Sigmoid colon (tissue), 7 donors: ENCODE results near the gene SELENOS. TPM values are rescaled to one million over a fixed set of nuclear protein-coding genes. Genes with fewer than 3 reads are reported as not detected.

Experiments
- DNase-seq: peaks from one replicate; pipeline ENCODE4 v3.0.0-alpha.2; 2019
- H3K27ac ChIP-seq, 4 donors: fragments of 200-600 bp; sonication (generic); one replicate each; pipeline ENCODE4 v1.5.1; 2016 to 2019; ENCODE audit warnings: mild to moderate bottlenecking in 1 of 4
- H3K27me3 ChIP-seq, 3 donors: fragments of 200-600 bp; sonication (generic); one replicate each; pipeline ENCODE4 v1.5.1; 2019; ENCODE audit warnings: mild to moderate bottlenecking in 1 of 3
- H3K36me3 ChIP-seq, 4 donors: fragments of 200-600 bp; sonication (generic); one replicate each; pipeline ENCODE4 v1.5.1; 2016 to 2019
- H3K4me1 ChIP-seq, 4 donors: fragments of 200-600 bp; sonication (generic); one replicate each; pipeline ENCODE4 v1.5.1; 2017 to 2019
- H3K4me3 ChIP-seq, 4 donors: fragments of 200-600 bp; sonication (generic); one replicate each; pipeline ENCODE4 v1.5.1; 2017 to 2019; ENCODE audit warnings: mild to moderate bottlenecking in 2 of 4, moderate library complexity in 1 of 4
- H3K9me3 ChIP-seq, 4 donors: fragments of 200-600 bp in 3 of 4; sonication (generic) in 3 of 4; one replicate each; pipeline versions ENCODE4 v1.5.1 to v1.6.1; 2013 to 2019
- EP300 ChIP-seq, 4 donors: sonication (generic); formaldehyde crosslinking; IDR thresholded peaks; one replicate each; pipeline ENCODE4 v1.6.1; 2017; ENCODE audit warnings: antibody characterized with exemption in 4 of 4
- POLR2A ChIP-seq, 2 donors: fragments of 450-650 bp; IDR thresholded peaks; one replicate each; pipeline ENCODE4 v1.6.1; 2016; ENCODE audit warnings: antibody characterized with exemption in 2 of 2, mild to moderate bottlenecking in 2 of 2, moderate library complexity in 2 of 2
- POLR2AphosphoS5 ChIP-seq, 4 donors: sonication (generic); formaldehyde crosslinking; IDR thresholded peaks; one replicate each; pipeline ENCODE4 v1.6.1; 2017; ENCODE audit warnings: antibody characterized with exemption in 4 of 4
- WGBS, 2 donors: extraction: QIAGEN DNeasy Blood & Tissue Kit; methylation state at CpG; one replicate each; pipeline ENCODE4 v1.1.7; 2013; 5-methylcytosine and 5-hydroxymethylcytosine counted together
- intact Hi-C: fragments of 100-400 bp; cut with DNase I; formaldehyde crosslinking; loops from one replicate; pipeline ENCODE4 v1.15.1; 2023
- polyA plus RNA-seq, 3 donors: library from polyadenylated mRNA; stranded (reverse); fragments of 200-250 nt; gene quantifications; one replicate each; pipeline ENCODE4 v1.2.3, GENCODE V29; 2013
- total RNA-seq, 4 donors: library from RNA; depleted of rRNA; stranded (reverse); fragments of >200 nt; gene quantifications; one replicate each; pipeline ENCODE4 v1.1.0, GENCODE V29; 2016
- TF ChIP-seq, protein P1 (sequence below), 4 experiments: fragments of 450-650 bp in 3 of 4; fragments of 200-600 bp in 1 of 4; IDR thresholded peaks; one replicate each; pipeline ENCODE4 v1.5.1; 2016 to 2019; ENCODE audit warnings: antibody characterized with exemption in 4 of 4, mild to moderate bottlenecking in 3 of 4, moderate library complexity in 2 of 4
- donor health status: healthy with polysubstance abuse.
- donor health status: Bipolar disorder and iron deficiency.
- donor health status: healthy.

SELENOS gene
- total and polyA plus RNA-seq, 7 donors, result 39.3 to 127 (median 55.9) TPM

DNA sequence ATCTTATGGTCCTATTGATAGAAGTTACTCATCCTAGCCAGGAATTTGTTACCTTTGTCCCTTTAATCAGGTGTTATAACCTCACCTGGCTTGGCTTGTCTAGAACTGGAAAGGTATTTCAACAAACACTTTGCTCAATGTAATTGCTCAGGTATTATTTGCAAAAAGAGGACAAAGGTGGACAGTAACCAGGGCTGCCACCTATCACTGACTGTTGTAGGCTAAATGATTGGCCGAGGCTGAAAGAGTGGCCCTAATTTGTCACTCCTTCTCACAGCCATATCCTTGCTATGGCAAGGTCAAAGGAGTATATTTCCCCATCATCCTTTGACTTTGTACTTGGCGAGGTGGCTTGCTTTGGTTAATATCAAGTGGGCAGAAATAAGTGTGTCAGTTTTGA is 2.7 kb upstream of the SELENOS start:
- Histone ChIP-seq H3K36me3 (peaks cover 4 to 67% (median 32%) of the 10 kb centered on the region in 4 donors), H3K4me3 (no peak overlapping the region), H3K9me3 (no peaks in the 10 kb centered on the region), H3K27ac (no peak overlapping the region), H3K4me1 (peaks cover 0 to 22% (median 21%) of the 10 kb centered on the region in 4 donors), H3K27me3 (no peaks in the 10 kb centered on the region)
- DNase-seq, result no peak
- intact Hi-C loops, result no loop called here
- TF ChIP-seq EP300 (IDR thresholded peaks at IDR 0.05) (no peak), POLR2A (IDR thresholded peaks at IDR 0.05) (no peak), POLR2AphosphoS5 (IDR thresholded peaks at IDR 0.05) (no peak)
- TF ChIP-seq, protein P1, sequence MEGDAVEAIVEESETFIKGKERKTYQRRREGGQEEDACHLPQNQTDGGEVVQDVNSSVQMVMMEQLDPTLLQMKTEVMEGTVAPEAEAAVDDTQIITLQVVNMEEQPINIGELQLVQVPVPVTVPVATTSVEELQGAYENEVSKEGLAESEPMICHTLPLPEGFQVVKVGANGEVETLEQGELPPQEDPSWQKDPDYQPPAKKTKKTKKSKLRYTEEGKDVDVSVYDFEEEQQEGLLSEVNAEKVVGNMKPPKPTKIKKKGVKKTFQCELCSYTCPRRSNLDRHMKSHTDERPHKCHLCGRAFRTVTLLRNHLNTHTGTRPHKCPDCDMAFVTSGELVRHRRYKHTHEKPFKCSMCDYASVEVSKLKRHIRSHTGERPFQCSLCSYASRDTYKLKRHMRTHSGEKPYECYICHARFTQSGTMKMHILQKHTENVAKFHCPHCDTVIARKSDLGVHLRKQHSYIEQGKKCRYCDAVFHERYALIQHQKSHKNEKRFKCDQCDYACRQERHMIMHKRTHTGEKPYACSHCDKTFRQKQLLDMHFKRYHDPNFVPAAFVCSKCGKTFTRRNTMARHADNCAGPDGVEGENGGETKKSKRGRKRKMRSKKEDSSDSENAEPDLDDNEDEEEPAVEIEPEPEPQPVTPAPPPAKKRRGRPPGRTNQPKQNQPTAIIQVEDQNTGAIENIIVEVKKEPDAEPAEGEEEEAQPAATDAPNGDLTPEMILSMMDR (IDR thresholded peaks at IDR 0.05), result no peak
- WGBS, 2 donors, result 34 to 82% methylated on average over 2 of the region's 2 CpGs

DNA sequence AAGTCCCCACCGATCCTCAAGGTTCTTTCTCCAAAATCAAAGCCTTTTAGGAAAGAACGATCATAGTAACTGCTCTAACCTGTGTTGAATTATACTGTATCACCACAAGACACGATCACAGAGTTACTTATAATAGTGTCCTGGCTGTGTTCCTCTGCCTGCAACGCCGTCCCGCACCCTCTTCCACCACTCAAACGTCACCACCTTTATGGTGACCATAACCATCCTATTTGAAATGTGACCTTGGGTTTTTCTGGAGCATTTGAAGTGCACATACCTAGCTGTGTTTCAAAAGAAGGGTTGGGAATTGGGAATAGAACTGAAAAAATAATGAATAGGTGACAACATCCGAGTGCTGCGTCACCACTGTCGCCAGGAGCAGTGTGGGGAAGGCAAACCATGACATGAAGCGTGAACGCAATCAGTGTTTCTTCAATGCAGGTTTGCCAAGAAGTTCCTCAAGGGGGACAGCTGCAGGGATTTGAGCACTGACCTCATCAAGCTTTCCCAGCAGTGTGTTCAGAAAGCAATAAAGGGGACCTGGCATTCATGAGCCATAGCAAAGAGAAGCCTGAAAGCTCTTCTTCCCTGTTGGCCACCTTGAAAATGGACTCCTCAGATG is 769 bp upstream of the SELENOS start:
- peaks cover 0 to 22% (median 21%) of the 10 kb centered on the region in 4 donors for H3K4me1 ChIP-seq
- no peak for DNase-seq
- TF ChIP-seq, protein P1 (IDR thresholded peaks at IDR 0.05), result no peak
- TF ChIP-seq POLR2AphosphoS5 (IDR thresholded peaks at IDR 0.05) (no peak), EP300 (IDR thresholded peaks at IDR 0.05) (no peak), POLR2A (IDR thresholded peaks at IDR 0.05) (no peak)
- no peaks in the 10 kb centered on the region for H3K27me3 ChIP-seq
- H3K9me3 ChIP-seq, result no peaks in the 10 kb centered on the region
- intact Hi-C loops, result loop anchor here (2.0 kb wide), 1 partner anchor 17 kb away; the partner anchor contains the start of gene SNRPA1
- H3K4me3 ChIP-seq, result peak overlapping the region; percentile 27 to 95 (median 88)
- peak overlapping the region; percentile 88 to 97 (median 92) for H3K27ac ChIP-seq
- 34 to 73% methylated on average over 12 of the region's 12 CpGs for WGBS, 2 donors
- H3K36me3 ChIP-seq, result peaks cover 12 to 67% (median 33%) of the 10 kb centered on the region in 4 donors

- 5 to 13% methylated on average over 14 of the region's 14 CpGs for WGBS, 2 donors
- no peaks in the 10 kb centered on the region for H3K27me3 ChIP-seq
- H3K36me3 ChIP-seq, result peaks cover 19 to 67% (median 40%) of the 10 kb centered on the region in 4 donors
- H3K9me3 ChIP-seq, result no peaks in the 10 kb centered on the region
- intact Hi-C loops, result loop anchor here (2.0 kb wide), 1 partner anchor 18 kb away; the partner anchor contains the start of gene SNRPA1
- H3K27ac ChIP-seq, result peak overlapping the region; percentile 88 to 97 (median 92)
- no peak for TF ChIP-seq EP300 (IDR thresholded peaks at IDR 0.05)
- TF ChIP-seq, protein P1 (IDR thresholded peaks at IDR 0.05), result peak in 2 of 4 experiments; percentile 9 to 50
- H3K4me1 ChIP-seq, result peaks cover 0 to 22% (median 21%) of the 10 kb centered on the region in 4 donors
- DNase-seq, result no peak
- H3K4me3 ChIP-seq, result peak overlapping the region; percentile 86 to 95 (median 88)
These were observed 716 bp downstream of the SELENOS start for GRCh38 chr15:101276501-101277037.

- H3K27me3 ChIP-seq, result no peaks in the 10 kb centered on the region
- H3K4me3 ChIP-seq, result no peak overlapping the region
- no peaks in the 10 kb centered on the region for H3K9me3 ChIP-seq
- intact Hi-C loops, result no loop called here
- peaks cover 0 to 22% (median 21%) of the 10 kb centered on the region in 4 donors for H3K4me1 ChIP-seq
- WGBS, 2 donors, result 80 to 84% methylated on average over 5 of the region's 5 CpGs
- H3K36me3 ChIP-seq, result peaks cover 19 to 65% (median 47%) of the 10 kb centered on the region in 4 donors
- no peak overlapping the region for H3K27ac ChIP-seq
- DNase-seq, result no peak
- no peak for TF ChIP-seq POLR2AphosphoS5 (IDR thresholded peaks at IDR 0.05)
- TF ChIP-seq EP300 (IDR thresholded peaks at IDR 0.05), result no peak
- TF ChIP-seq, protein P1 (IDR thresholded peaks at IDR 0.05), result no peak
- TF ChIP-seq POLR2A (IDR thresholded peaks at IDR 0.05), result no peak
These were observed 2.3 kb downstream of the SELENOS start for GRCh38 chr15:101275018-101275417.
